ENCODE data around the gene IL17B.

- TF ChIP-seq POLR2A (IDR thresholded peaks at IDR 0.05) (no peak), CTCF (IDR thresholded peaks at IDR 0.05) (no peak)
Observed at GRCh38 chr5:149399775-149400174, 20.7 kb upstream of the IL17B start.
